HCT116 (cell line): ENCODE data around the gene F7. TPM values are rescaled to one million over a fixed set of nuclear protein-coding genes. Genes with fewer than 3 reads are reported as not detected.

ENCODE experiments used
- ATAC-seq: fragments of 200-7000 bp; cut with Tn5 transposase; 2 replicates; pipeline ENCODE4 v1.9.1; 2020; ENCODE audit warnings: mild to moderate bottlenecking, moderate library complexity
- BruUV-seq: library from RNA; stranded (reverse); fragments of 400-500 nt; replicated peaks from 2 replicates; lab custom pipeline; 2021; lab: Mats Ljungman, UMichigan
- CTCF ChIA-PET: fragments of 300-600 bp; sonication (Branson Sonifier 250); formaldehyde crosslinking; loops from one replicate; lab custom pipeline; 2021; ENCODE audit warnings: antibody characterized with exemption; lab: Charles Lee
- POLR2A ChIA-PET: fragments of 300-600, 350-600 bp; sonication (Branson Sonifier 250); formaldehyde crosslinking; loops from one replicate; lab custom pipeline; 2021; ENCODE audit warnings: antibody characterized with exemption; lab: Charles Lee
- RAD21 ChIA-PET, 2 experiments: fragments of 300-600 bp; sonication (Branson Sonifier 250); formaldehyde crosslinking; loops; one replicate each; lab custom pipeline; 2023; ENCODE audit warnings: low total read pairs in 2 of 2; ENCODE audit not compliant: uncharacterized antibody in 2 of 2, unreplicated experiment in 2 of 2, low non-redundant PET in 1 of 2; lab: Charles Lee
- DNase-seq: peaks from one replicate; pipeline ENCODE4 v3.0.0-alpha.2; 2010; ENCODE audit warnings: low read depth, low spot score
- H2AFZ ChIP-seq: fragments of 200-600 bp; shearing (Covaris generic), sonication (generic); 2 replicates; pipeline ENCODE4 v1.6.1; 2017; ENCODE audit warnings: low read depth, mixed run types, mixed read lengths, antibody characterized with exemption, low read length; ENCODE audit not compliant: poor library complexity, severe bottlenecking
- H3K27ac ChIP-seq: 2 replicates; pipeline ENCODE4 v1.5.1; 2012; ENCODE audit warnings: low read depth, low read length
- H3K27me3 ChIP-seq: fragments of 200-600 bp; sonication (generic); 2 replicates; pipeline ENCODE4 v1.6.1; 2016; ENCODE audit warnings: mixed run types, low read length, mixed read lengths; ENCODE audit not compliant: insufficient read depth
- H3K36me3 ChIP-seq, 2 experiments: fragments of 200-500 bp in 1 of 2; fragments of 200-600 bp in 1 of 2; sonication (Bioruptor generic) in 1 of 2; sonication (generic) in 1 of 2; 2 replicates each; pipeline versions ENCODE4 v1.5.1 to v1.6.1; 2014 to 2016; ENCODE audit warnings: low read length in 2 of 2, inconsistent platforms in 1 of 2, mixed read lengths in 1 of 2, mixed run types in 1 of 2; ENCODE audit not compliant: insufficient read depth in 2 of 2, control insufficient read depth in 1 of 2
- H3K4me1 ChIP-seq, 2 experiments: fragments of 200-600 bp in 1 of 2; sonication (generic) in 1 of 2; 2 replicates each; pipeline versions ENCODE4 v1.5.1 to v1.6.1; 2012 to 2017; ENCODE audit warnings: low read length in 2 of 2, inconsistent platforms in 1 of 2, mild to moderate bottlenecking in 1 of 2, mixed read lengths in 1 of 2, mixed run types in 1 of 2, moderate library complexity in 1 of 2; ENCODE audit not compliant: insufficient read depth in 2 of 2, control insufficient read depth in 1 of 2
- H3K4me2 ChIP-seq: fragments of 200-600 bp; sonication (generic); 2 replicates; pipeline ENCODE4 v1.6.1; 2017; ENCODE audit warnings: mixed run types, low read length, mixed read lengths
- H3K4me3 ChIP-seq, 2 experiments: fragments of 200-600 bp in 1 of 2; sonication (generic) in 1 of 2; replicated peaks in 1 of 2; 2 replicates each; pipeline ENCODE4 v1.5.1; 2011 to 2016; ENCODE audit warnings: low read length in 2 of 2, control low read depth in 1 of 2, low read depth in 1 of 2, mild to moderate bottlenecking in 1 of 2, mixed read lengths in 1 of 2, mixed run types in 1 of 2
- H3K79me2 ChIP-seq: fragments of 200-600 bp; sonication (generic); 2 replicates; pipeline ENCODE4 v1.6.1; 2017; ENCODE audit warnings: mild to moderate bottlenecking, mixed run types, low read length, moderate library complexity, mixed read lengths; ENCODE audit not compliant: insufficient read depth
- H3K9ac ChIP-seq: fragments of 200-600 bp; sonication (generic); 2 replicates; pipeline ENCODE4 v1.6.1; 2016; ENCODE audit warnings: low read length, mixed read lengths
- H3K9me2 ChIP-seq: fragments of 200-600 bp; sonication (generic), shearing (Covaris generic); 2 replicates; pipeline ENCODE4 v1.6.1; 2017; ENCODE audit warnings: mixed run types, mild to moderate bottlenecking, moderate library complexity; ENCODE audit not compliant: insufficient read depth
- H3K9me3 ChIP-seq, 2 experiments: fragments of 200-500 bp in 1 of 2; fragments of 200-600 bp in 1 of 2; sonication (Bioruptor generic) in 1 of 2; sonication (generic) in 1 of 2; 2 replicates each; pipeline ENCODE4 v1.6.1; 2014 to 2017; ENCODE audit warnings: low read length in 2 of 2, mixed read lengths in 2 of 2, inconsistent platforms in 1 of 2, low read depth in 1 of 2, mild to moderate bottlenecking in 1 of 2, mixed run types in 1 of 2, moderate library complexity in 1 of 2; ENCODE audit not compliant: control insufficient read depth in 1 of 2, insufficient read depth in 1 of 2
- H4K20me1 ChIP-seq: fragments of 200-600 bp; sonication (generic), shearing (Covaris generic); 2 replicates; pipeline ENCODE4 v1.6.1; 2017; ENCODE audit warnings: mixed run types, mild to moderate bottlenecking, moderate library complexity; ENCODE audit not compliant: insufficient read depth
- CBX3 ChIP-seq: IDR thresholded peaks from 2 replicates; pipeline ENCODE4 v1.6.1; 2012; ENCODE audit warnings: low read depth
- CTCF ChIP-seq, 3 experiments: fragments of 200-600 bp in 1 of 3; sonication (generic) in 1 of 3; IDR thresholded peaks in 2 of 3; conservative IDR thresholded peaks in 1 of 3; 2 replicates each; pipeline ENCODE4 v1.5.1; 2012 to 2017; ENCODE audit warnings: low read depth in 2 of 3, low read length in 2 of 3, antibody characterized with exemption in 1 of 3, borderline replicate concordance in 1 of 3, control low read depth in 1 of 3, mild to moderate bottlenecking in 1 of 3, mixed read lengths in 1 of 3, mixed run types in 1 of 3, moderate library complexity in 1 of 3; ENCODE audit not compliant: insufficient read depth in 1 of 3
- EZH2 ChIP-seq: fragments of 200-600 bp; sonication (generic); IDR thresholded peaks from 2 replicates; pipeline ENCODE4 v1.6.1; 2017; ENCODE audit warnings: antibody characterized with exemption, mixed run types
- EZH2phosphoT487 ChIP-seq: fragments of 200-600 bp; IDR thresholded peaks from 2 replicates; pipeline ENCODE4 v1.6.1; 2018; ENCODE audit warnings: antibody characterized with exemption, borderline replicate concordance
- JUND ChIP-seq: IDR thresholded peaks from 2 replicates; pipeline ENCODE4 v1.6.1; 2012
- REST ChIP-seq: IDR thresholded peaks from 2 replicates; pipeline ENCODE4 v1.6.1; 2012; ENCODE audit warnings: low read depth
- SIN3A ChIP-seq: IDR thresholded peaks from 2 replicates; pipeline ENCODE4 v1.6.1; 2012; ENCODE audit warnings: low read depth
- YY1 ChIP-seq: IDR thresholded peaks from 2 replicates; pipeline ENCODE4 v1.6.1; 2011; ENCODE audit warnings: low read length, low read depth, moderate library complexity, mild to moderate bottlenecking; ENCODE audit not compliant: insufficient replicate concordance; ENCODE audit errors: extremely low read depth
- ZBTB33 ChIP-seq: IDR thresholded peaks from 2 replicates; pipeline ENCODE4 v1.6.1; 2011; ENCODE audit warnings: mild to moderate bottlenecking, low read length, moderate library complexity; ENCODE audit not compliant: insufficient replicate concordance; ENCODE audit errors: extremely low read depth
- ZFX ChIP-seq: fragments of 450-650 bp; IDR thresholded peaks from 2 replicates; pipeline ENCODE4 v1.6.1; 2017
- intact Hi-C: fragments of 100-400 bp; cut with micrococcal nuclease; formaldehyde crosslinking; loops from 2 replicates; pipeline ENCODE4 v1.10.0; 2022
- total RNA-seq: library from RNA; stranded (reverse); gene quantifications from one replicate; pipeline ENCODE4 v1.2.1, GENCODE V29; 2021; ENCODE audit not compliant: unreplicated experiment

The F7 gene
- total RNA-seq, 1 experiment from 2014 or later: not detected

- no peak overlapping the region for H3K4me3 ChIP-seq
- H3K27ac ChIP-seq: no peak overlapping the region
- DNase-seq: no peak
- POLR2A ChIA-PET: no interaction called here
- H3K27me3 ChIP-seq: no peaks in the 10 kb centered on the region
- RAD21 ChIA-PET: no interaction called here
- intact Hi-C loops: no loop called here
- H3K79me2 ChIP-seq: no peaks in the 10 kb centered on the region
- H3K4me2 ChIP-seq: no peak overlapping the region
- ATAC-seq: no peak
- H3K9ac ChIP-seq: no peak overlapping the region
- H3K36me3 ChIP-seq: no peaks in the 10 kb centered on the region
- H2AFZ ChIP-seq: no peak overlapping the region
- peaks cover 13 to 19% of the 10 kb centered on the region in 2 experiments; a peak in 3 of 4 replicates for H3K4me1 ChIP-seq
- TF ChIP-seq CTCF (IDR thresholded peaks at IDR 0.05 in 2 of 3, conservative IDR thresholded peaks at IDR 0.05 in 1 of 3; ENCODE audit: borderline replicate concordance in 1 of 3, insufficient read depth in 1 of 3, low read depth in 2 of 3, low read length in 2 of 3) (no peak), ZFX (no peak), CBX3 (no peak), JUND (no peak), REST (no peak), EZH2phosphoT487 (no peak), EZH2 (no peak), YY1 (no peak), SIN3A (no peak), ZBTB33 (no peak)
- TF ChIP-seq, all 23 proteins: peak for 0
- CTCF ChIA-PET: no interaction called here
- Histone ChIP-seq H4K20me1 (no peaks in the 10 kb centered on the region), H3K9me2 (no peaks in the 10 kb centered on the region), H3K9me3 (no peaks in the 10 kb centered on the region; a peak in 1 of 4 replicates)
- no TSS peak for BruUV-seq
These were observed 46.4 kb upstream of the F7 start for GRCh38 chr13:113058988-113059850.
